GM12878 (cell line): Measurements from ENCODE around the gene MYO16.

Experiments used
- MTA2 ChIP-seq: fragments of 450-650 bp; IDR thresholded peaks from 2 replicates; pipeline ENCODE4 v1.6.1; 2016; ENCODE audit warnings: low read depth, mild to moderate bottlenecking, moderate library complexity
- POLR2A ChIP-seq: IDR thresholded peaks from 2 replicates; pipeline ENCODE4 v1.6.1; 2011; ENCODE audit warnings: low read depth, mild to moderate bottlenecking, low read length
- YBX1 ChIP-seq: fragments of 450-650 bp; IDR thresholded peaks from 2 replicates; pipeline ENCODE4 v1.6.1; 2016; ENCODE audit warnings: antibody characterized with exemption
- TF ChIP-seq, protein P1 (sequence below): IDR thresholded peaks from 2 replicates; pipeline ENCODE4 v1.6.1; 2012; ENCODE audit warnings: low read depth, low read length, improper control_type of control experiment
- TF ChIP-seq, protein P2 (sequence below): IDR thresholded peaks from 2 replicates; pipeline ENCODE4 v1.6.1; 2011; ENCODE audit warnings: mild to moderate bottlenecking, low read depth, low read length, moderate library complexity; ENCODE audit not compliant: insufficient replicate concordance
- TF ChIP-seq, protein P3 (sequence below): IDR thresholded peaks from 2 replicates; pipeline ENCODE4 v1.6.1; 2011; ENCODE audit warnings: borderline replicate concordance, low read depth, mild to moderate bottlenecking, moderate library complexity, low read length; ENCODE audit not compliant: insufficient read depth, poor library complexity, severe bottlenecking

DNA sequence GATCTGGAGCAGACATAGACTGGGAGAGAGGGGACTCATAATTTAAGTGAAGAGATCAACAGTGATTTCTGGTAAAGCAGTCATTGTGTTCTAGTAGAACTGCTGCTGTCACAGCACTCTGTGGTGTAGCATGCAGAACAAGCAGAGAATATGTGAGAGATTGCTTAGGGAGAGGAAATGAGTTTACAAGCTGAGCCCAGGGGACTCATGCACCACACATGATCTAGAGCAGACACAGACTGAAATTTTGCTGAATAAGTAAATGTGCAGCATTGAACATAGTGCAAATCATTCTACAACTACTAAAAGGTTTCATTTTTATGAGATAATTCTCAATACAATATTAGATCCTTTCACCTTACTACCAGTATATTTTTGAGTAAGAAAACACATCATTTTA, 125.7 kb downstream of the MYO16 start:
- TF ChIP-seq, protein P1, sequence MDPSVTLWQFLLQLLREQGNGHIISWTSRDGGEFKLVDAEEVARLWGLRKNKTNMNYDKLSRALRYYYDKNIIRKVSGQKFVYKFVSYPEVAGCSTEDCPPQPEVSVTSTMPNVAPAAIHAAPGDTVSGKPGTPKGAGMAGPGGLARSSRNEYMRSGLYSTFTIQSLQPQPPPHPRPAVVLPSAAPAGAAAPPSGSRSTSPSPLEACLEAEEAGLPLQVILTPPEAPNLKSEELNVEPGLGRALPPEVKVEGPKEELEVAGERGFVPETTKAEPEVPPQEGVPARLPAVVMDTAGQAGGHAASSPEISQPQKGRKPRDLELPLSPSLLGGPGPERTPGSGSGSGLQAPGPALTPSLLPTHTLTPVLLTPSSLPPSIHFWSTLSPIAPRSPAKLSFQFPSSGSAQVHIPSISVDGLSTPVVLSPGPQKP: no peak
- TF ChIP-seq YBX1: no peak
- no peak for TF ChIP-seq MTA2
- TF ChIP-seq, protein P2, sequence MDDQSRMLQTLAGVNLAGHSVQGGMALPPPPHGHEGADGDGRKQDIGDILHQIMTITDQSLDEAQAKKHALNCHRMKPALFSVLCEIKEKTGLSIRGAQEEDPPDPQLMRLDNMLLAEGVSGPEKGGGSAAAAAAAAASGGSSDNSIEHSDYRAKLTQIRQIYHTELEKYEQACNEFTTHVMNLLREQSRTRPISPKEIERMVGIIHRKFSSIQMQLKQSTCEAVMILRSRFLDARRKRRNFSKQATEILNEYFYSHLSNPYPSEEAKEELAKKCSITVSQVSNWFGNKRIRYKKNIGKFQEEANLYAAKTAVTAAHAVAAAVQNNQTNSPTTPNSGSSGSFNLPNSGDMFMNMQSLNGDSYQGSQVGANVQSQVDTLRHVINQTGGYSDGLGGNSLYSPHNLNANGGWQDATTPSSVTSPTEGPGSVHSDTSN: no peak
- no peak for TF ChIP-seq POLR2A
- TF ChIP-seq, protein P3, sequence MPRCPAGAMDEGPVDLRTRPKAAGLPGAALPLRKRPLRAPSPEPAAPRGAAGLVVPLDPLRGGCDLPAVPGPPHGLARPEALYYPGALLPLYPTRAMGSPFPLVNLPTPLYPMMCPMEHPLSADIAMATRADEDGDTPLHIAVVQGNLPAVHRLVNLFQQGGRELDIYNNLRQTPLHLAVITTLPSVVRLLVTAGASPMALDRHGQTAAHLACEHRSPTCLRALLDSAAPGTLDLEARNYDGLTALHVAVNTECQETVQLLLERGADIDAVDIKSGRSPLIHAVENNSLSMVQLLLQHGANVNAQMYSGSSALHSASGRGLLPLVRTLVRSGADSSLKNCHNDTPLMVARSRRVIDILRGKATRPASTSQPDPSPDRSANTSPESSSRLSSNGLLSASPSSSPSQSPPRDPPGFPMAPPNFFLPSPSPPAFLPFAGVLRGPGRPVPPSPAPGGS: no peak
